Osteoblast (primary cell): ENCODE data around the gene LMO7. TPM values are rescaled to one million over a fixed set of nuclear protein-coding genes. Genes with fewer than 3 reads are reported as not detected.

Experiments
- DNase-seq: peaks from one replicate; pipeline ENCODE4 v3.0.0; 2011; ENCODE audit warnings: low spot score, mixed read lengths; ENCODE audit not compliant: insufficient read length; ENCODE audit errors: missing footprints
- H2AFZ ChIP-seq: 2 replicates; pipeline ENCODE4 v1.6.0; 2011; ENCODE audit warnings: mild to moderate bottlenecking, low read length
- H3K27ac ChIP-seq: 2 replicates; pipeline ENCODE4 v1.5.1; 2011; ENCODE audit warnings: mild to moderate bottlenecking, low read depth, low read length, moderate library complexity
- H3K27me3 ChIP-seq: 2 replicates; pipeline ENCODE4 v1.6.0; 2012; ENCODE audit warnings: mild to moderate bottlenecking, control low read depth, inconsistent platforms, low read length, moderate library complexity; ENCODE audit not compliant: insufficient read depth
- H3K36me3 ChIP-seq: 2 replicates; pipeline ENCODE4 v1.5.1; 2011; ENCODE audit warnings: mild to moderate bottlenecking, low read length, control low read depth, moderate library complexity; ENCODE audit not compliant: insufficient read depth
- H3K4me1 ChIP-seq: 2 replicates; pipeline ENCODE4 v1.5.1; 2011; ENCODE audit warnings: mild to moderate bottlenecking, low read length, control low read depth, moderate library complexity; ENCODE audit not compliant: insufficient read depth
- H3K4me2 ChIP-seq: 2 replicates; pipeline ENCODE4 v1.6.0; 2011; ENCODE audit warnings: mild to moderate bottlenecking, low read length; ENCODE audit not compliant: insufficient read depth
- H3K4me3 ChIP-seq: fragments of 200-600 bp; sonication (generic); 3 replicates; pipeline ENCODE4 v1.5.1; 2012; ENCODE audit warnings: mild to moderate bottlenecking, low read length, inconsistent platforms; ENCODE audit not compliant: insufficient read depth
- H3K79me2 ChIP-seq: 2 replicates; pipeline ENCODE4 v1.6.0; 2012; ENCODE audit warnings: mild to moderate bottlenecking, low read length, control low read depth, inconsistent platforms; ENCODE audit not compliant: insufficient read depth
- H3K9me3 ChIP-seq: 2 replicates; pipeline ENCODE4 v1.5.1; 2011; ENCODE audit warnings: low read depth, low read length, control low read depth
- H4K20me1 ChIP-seq: 2 replicates; pipeline ENCODE4 v1.6.0; 2012; ENCODE audit warnings: mild to moderate bottlenecking, low read length, control low read depth; ENCODE audit not compliant: insufficient read depth
- CTCF ChIP-seq: IDR thresholded peaks from 2 replicates; pipeline ENCODE4 v1.5.1; 2011; ENCODE audit warnings: mild to moderate bottlenecking, low read depth, low read length, moderate library complexity; ENCODE audit errors: extremely low read depth
- total RNA-seq: library from RNA; depleted of rRNA; stranded (reverse); fragments of >200 nt; gene quantifications from 2 replicates; pipeline ENCODE4 v1.2.3, GENCODE V29; 2012

LMO7 gene
- total RNA-seq, 1 donor, result 536 TPM

DNA sequence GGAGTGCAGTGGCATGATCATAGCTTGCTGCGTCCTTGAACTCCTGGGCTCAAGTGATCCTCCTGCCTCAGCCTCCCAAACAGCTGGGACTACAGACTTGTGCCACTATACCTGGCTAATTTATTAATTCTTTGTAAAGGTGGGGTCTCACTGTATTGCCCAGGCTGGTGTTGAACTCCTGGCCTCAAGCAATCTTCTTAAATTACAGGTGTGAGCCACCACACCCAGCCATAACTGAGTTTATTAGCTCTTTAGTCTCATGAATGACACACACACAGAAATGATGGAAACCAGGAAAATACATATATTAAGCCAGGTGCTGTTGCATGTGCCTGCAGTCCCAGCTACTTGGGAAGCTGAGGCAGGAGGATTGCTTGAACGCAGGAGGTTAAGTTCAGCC lies 33.1 kb upstream of the LMO7 start:
- Histone ChIP-seq H2AFZ (no peak overlapping the region), H4K20me1 (no peaks in the 10 kb centered on the region), H3K27ac (no peak overlapping the region), H3K27me3 (no peaks in the 10 kb centered on the region), H3K36me3 (peaks cover 35% of the 10 kb centered on the region), H3K9me3 (no peaks in the 10 kb centered on the region), H3K4me2 (no peak overlapping the region), H3K4me1 (peaks cover 5% of the 10 kb centered on the region), H3K4me3 (no peak overlapping the region), H3K79me2 (no peaks in the 10 kb centered on the region)
- TF ChIP-seq CTCF, result no peak
- DNase-seq, result no peak

DNA sequence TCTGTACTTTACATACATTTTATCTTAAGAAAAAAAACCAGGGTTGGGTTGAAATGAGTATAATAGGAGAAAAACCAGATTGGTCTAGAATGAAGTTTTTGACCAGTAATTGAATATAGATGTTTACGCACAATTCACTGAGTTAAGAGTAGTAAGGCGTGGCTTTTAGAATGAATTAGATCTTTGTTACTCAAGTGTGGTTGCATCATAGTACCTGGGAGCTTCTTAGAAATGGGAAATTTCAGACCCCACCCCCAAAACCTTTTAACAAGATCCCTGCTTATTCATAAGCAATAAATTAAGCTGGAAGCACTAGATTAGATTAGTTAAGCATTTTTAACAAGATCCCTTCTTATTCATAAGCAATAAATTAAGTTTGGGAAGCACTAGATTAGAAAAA lies 28.7 kb upstream of the LMO7 start:
- DNase-seq, result no peak
- Histone ChIP-seq H3K27me3 (no peaks in the 10 kb centered on the region), H3K4me3 (no peak overlapping the region), H3K4me1 (no peaks in the 10 kb centered on the region), H2AFZ (no peak overlapping the region), H3K4me2 (no peak overlapping the region), H3K36me3 (peaks cover 37% of the 10 kb centered on the region), H3K9me3 (no peaks in the 10 kb centered on the region), H3K79me2 (no peaks in the 10 kb centered on the region), H4K20me1 (no peaks in the 10 kb centered on the region), H3K27ac (no peak overlapping the region)
- no peak for TF ChIP-seq CTCF

DNA sequence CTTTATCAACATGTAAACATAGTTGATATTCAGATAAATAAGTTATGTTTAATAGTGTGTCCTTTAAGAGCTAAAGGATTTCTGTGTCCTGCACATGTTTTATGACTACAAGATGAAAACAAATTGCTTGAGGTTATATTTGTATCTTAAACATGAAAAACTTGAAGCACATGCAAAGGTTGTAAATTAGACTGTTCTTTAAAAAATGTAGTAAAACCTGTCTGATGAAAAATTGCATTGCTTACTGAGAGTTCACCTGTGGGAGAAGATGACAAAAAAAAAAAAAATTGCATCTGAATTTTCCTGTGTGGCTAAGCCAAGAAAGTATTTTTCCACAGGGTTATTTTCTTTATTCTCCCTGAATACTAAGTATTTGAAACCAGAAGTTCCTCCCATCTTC lies 25.7 kb upstream of the LMO7 start:
- no peak for TF ChIP-seq CTCF
- Histone ChIP-seq H3K4me1 (no peaks in the 10 kb centered on the region), H3K79me2 (no peaks in the 10 kb centered on the region)

DNA sequence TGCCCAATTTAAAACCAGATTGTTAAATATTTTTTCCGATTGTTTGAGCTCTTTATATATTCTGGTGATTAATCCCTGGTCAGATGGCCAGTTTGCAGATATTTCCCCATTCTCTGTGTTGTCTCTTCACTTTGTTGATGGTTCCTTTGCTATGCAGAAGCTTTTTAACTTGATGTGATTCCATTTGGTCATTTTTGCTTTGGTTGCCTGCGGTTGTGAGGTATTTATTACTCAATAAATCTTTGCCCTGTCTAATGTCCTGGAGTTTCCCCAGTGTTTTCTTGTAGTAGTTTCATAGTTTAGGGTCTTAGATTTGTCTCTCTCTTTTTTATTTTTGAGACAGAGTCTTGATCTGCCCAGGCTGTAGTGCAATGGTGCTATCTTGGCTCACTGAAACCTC lies 23.8 kb upstream of the LMO7 start:
- H3K36me3 ChIP-seq, result peaks cover 21% of the 10 kb centered on the region
- no peak for TF ChIP-seq CTCF
- no peaks in the 10 kb centered on the region for H4K20me1 ChIP-seq
- H3K4me1 ChIP-seq, result no peaks in the 10 kb centered on the region
- H3K79me2 ChIP-seq, result peaks cover 6% of the 10 kb centered on the region
- DNase-seq, result no peak
- H3K9me3 ChIP-seq, result no peaks in the 10 kb centered on the region
- no peaks in the 10 kb centered on the region for H3K27me3 ChIP-seq
- no peak overlapping the region for H3K4me2 ChIP-seq
- H3K4me3 ChIP-seq, result no peak overlapping the region
- no peak overlapping the region for H3K27ac ChIP-seq
- H2AFZ ChIP-seq, result no peak overlapping the region

More for the DNA sequence above, 25.7 kb upstream of the LMO7 start:
- Histone ChIP-seq H3K4me3 (no peak overlapping the region), H3K27ac (no peak overlapping the region), H4K20me1 (no peaks in the 10 kb centered on the region), H3K9me3 (no peaks in the 10 kb centered on the region), H2AFZ (no peak overlapping the region), H3K36me3 (peaks cover 26% of the 10 kb centered on the region), H3K4me2 (no peak overlapping the region), H3K27me3 (no peaks in the 10 kb centered on the region)
- DNase-seq, result no peak
